K562 (cell line): ENCODE measurements around the gene PRELID3B. TPM values are rescaled to one million over a fixed set of nuclear protein-coding genes. Genes with fewer than 3 reads are reported as not detected.
A peak's percentile ranks its signal among the peaks of the same experiment; 100 is the strongest.

Experiments used
- RCOR1 ChIP-seq, 2 experiments: IDR thresholded peaks; 2 replicates each; pipeline ENCODE4 v1.6.1; 2012; ENCODE audit warnings: low read depth in 2 of 2, low read length in 2 of 2, borderline replicate concordance in 1 of 2, improper control_type of control experiment in 1 of 2
- REST ChIP-seq, 2 experiments: fragments of 450-650 bp; formaldehyde crosslinking in 1 of 2; IDR thresholded peaks; 2 replicates each; pipeline versions ENCODE4 v1.4.0 to v1.6.1; 2014 to 2020; ENCODE audit warnings: mild to moderate bottlenecking in 2 of 2, borderline replicate concordance in 1 of 2, low read depth in 1 of 2
- polyA plus RNA-seq, 8 experiments: library from polyadenylated mRNA; depleted of rRNA in 4 of 8; stranded (reverse) in 5 of 8; unstranded in 3 of 8; fragments of >200 nt; fragmentation: Nextera tagmentation in 2 of 8; fragmentation: Illumina TruSeq in 1 of 8; extraction: Ambion mirVana in 2 of 8; extraction: Trizol in 1 of 8; gene quantifications; 2 replicates each; pipeline versions ENCODE4 v1.2.1 to v1.2.3, GENCODE V29; 2011 to 2014; ENCODE audit warnings: inconsistent platforms in 1 of 8, missing spikeins in 1 of 8
- total RNA-seq, 7 experiments: library from RNA; depleted of rRNA in 6 of 7; stranded (reverse); fragments of >200 nt in 6 of 7; fragmentation: Illumina TruSeq in 2 of 7; extraction: Trizol in 2 of 7; gene quantifications; 2 replicates each; pipeline versions ENCODE4 v1.2.1 to v1.2.3, GENCODE V29; 2011 to 2021; ENCODE audit warnings: low replicate concordance in 1 of 7

The PRELID3B gene
- total and polyA plus RNA-seq, 9 of the 15 experiments (the other 6 are each of a cell fraction or from before 2014, with no cell fraction given), result 77.0 to 186 (median 101) TPM

DNA sequence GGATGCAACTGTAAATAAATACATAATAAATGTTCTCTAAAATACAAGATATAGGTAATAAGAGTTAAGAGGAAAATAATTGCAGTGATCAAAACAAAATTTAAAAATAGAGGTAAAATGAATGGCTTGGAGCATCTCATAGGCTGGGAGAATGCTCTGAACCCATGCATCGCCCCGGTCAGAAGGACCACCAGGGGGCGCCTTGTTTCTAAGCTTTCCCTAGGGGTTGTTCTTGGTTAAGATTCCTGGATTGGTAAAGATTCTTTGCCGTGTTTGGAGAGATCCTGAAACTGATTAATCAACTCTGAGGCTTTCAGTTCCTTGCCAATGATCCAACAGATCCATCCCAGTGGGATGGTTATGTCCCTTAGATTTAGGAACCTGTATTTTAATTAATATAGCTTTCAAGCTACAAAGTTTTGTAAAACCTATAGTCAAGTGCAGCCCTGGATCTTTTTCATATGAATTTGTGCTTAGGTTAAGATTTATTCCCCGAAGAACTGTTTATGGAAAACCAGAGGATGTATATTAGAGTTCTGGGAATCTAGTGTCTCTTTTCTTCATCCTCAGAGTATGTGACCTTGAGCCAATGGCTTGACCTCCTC is 45.3 kb upstream of the PRELID3B start (continued):
- TF ChIP-seq REST (IDR thresholded peaks at IDR 0.05; ENCODE audit: borderline replicate concordance), result peak; percentile 61; the same call in 1 of the 2 replicates
- no peak for TF ChIP-seq REST (CRISPR knock-in tag; IDR thresholded peaks at IDR 0.05; ENCODE audit: low read depth)
- TF ChIP-seq RCOR1 (IDR thresholded peaks at IDR 0.05; ENCODE audit: borderline replicate concordance in 1 of 2, low read depth in 2 of 2, low read length in 2 of 2), result 0 out of 4 replicates have a peak, but pooled peaks of 1 of the 2 experiments have one; percentile 16
